Eye (tissue), 1 donor: ENCODE data around the gene PTPN2.
"Not testable (repeated sequence)": the region's sequence is repeated elsewhere in the genome, so short reads cannot be mapped to it uniquely, and the experiment has no call there.

Experiments
- DNase-seq: peaks from one replicate; pipeline ENCODE4 v3.0.0-alpha.2; 2015

PTPN2 gene

DNA sequence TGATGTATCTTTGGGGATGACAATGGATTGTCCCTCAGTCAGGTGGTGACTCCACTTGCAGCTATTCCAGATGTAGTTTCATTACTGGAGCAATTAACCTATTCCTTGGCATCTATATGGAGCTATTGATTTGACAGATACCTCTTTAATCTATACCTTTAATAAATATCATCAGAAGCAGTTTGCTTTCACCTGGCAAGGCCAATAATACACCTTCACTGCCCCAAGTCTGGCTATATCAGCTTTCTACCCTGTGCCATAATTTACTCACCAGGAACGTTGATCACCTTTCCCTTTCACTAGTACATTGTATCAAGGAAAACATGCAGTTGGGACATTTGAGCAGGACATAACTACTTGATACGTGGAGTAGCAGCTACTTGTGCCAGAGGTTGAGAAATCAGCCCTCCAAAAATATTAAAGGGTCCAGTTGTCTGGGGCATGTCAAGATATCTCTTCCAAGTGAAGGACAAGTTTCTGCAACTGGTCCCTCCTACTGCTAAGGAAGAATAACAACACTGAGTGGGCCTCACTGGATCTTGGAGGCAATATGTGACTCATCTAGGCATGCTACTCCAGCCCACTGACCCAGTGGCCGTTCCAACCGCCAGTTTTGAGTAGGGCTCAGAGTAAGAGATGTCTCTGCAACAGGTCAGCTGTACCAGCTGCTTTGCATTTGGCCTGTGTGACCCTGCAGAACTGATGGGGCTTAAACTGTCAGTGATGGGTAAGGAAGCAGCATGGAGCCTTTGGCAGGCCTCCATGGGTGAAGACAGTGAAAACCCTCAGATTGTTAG is 114.2 kb downstream of the PTPN2 start:
- DNase-seq = no peak

DNA sequence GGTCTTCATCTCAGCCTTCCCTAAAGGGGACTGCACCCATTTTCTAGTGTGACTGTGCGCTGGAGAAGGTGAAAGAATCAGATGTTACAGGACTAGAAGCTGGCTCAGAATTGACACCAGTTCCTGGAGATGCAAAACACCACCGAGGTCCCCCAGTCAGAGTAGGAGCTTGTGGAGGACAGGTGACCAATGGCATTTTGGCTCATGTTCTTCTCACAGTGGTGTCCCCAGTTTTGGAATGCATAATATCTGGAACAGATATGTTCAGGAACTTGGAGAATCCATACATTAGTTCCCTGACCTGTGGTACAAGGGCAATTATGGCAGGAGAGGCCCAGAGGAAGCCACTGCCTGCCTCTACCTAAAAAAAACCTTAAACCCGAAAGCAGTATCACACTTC is 114.9 kb downstream of the PTPN2 start:
- DNase-seq = no peak

DNA sequence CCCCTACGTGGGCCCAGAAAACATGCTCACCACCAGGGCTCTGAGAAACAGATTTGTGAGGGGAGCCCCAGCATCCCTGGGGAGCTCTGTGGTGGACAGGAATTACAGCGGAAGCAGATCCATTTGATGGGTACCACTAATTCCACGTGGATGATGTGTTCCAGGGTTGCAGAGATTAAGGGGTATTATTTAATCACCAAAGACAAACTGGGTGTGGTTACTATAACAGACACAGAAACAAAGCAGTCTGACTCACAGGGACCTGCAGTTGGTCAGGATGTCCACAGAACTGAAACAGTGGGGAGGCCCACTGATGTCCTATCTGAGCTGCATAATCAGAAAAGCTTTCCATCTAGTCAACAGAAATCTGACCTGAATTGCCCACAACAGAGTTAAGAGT is 115.4 kb downstream of the PTPN2 start:
- no peak for DNase-seq

- DNase-seq = no peak
Measured at GRCh38 chr18:12767580-12768155, 116.4 kb downstream of the PTPN2 start.

GRCh38 chr18:12766986-12767433 is 117.0 kb downstream of the PTPN2 start:
- DNase-seq = no peak

GRCh38 chr18:12765586-12765985 is 118.5 kb downstream of the PTPN2 start:
- DNase-seq = no peak

GRCh38 chr18:12765126-12765525 is 118.9 kb downstream of the PTPN2 start:
- DNase-seq = no peak

GRCh38 chr18:12758566-12758965 is 125.5 kb downstream of the PTPN2 start:
- not testable (repeated sequence) for DNase-seq

- not testable (repeated sequence) for DNase-seq
Measured at GRCh38 chr18:12756619-12757239, 127.3 kb downstream of the PTPN2 start.

- not testable (repeated sequence) for DNase-seq
Measured at GRCh38 chr18:12755606-12756005, 128.4 kb downstream of the PTPN2 start.

DNA sequence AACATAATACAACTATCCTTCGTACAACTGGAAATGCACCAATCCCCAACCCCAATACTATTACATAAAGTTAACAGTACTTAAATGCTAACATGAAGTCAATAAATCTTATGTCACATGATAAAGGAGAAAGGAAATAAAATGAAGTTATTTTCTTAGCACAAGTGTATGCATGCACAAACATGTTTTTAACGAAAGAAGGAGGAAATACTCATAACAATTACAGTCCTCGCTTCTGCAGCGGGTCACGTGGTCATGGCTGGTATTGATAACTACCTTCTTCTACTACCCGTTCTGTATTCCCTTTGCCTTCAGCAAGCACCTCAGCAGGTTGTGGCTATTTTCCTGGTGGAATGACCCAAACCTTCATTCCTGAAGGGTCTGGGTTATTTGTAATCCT is 129.5 kb downstream of the PTPN2 start:
- no peak for DNase-seq

- no peak for DNase-seq
Measured at GRCh38 chr18:12751891-12752290, 132.1 kb downstream of the PTPN2 start.

DNA sequence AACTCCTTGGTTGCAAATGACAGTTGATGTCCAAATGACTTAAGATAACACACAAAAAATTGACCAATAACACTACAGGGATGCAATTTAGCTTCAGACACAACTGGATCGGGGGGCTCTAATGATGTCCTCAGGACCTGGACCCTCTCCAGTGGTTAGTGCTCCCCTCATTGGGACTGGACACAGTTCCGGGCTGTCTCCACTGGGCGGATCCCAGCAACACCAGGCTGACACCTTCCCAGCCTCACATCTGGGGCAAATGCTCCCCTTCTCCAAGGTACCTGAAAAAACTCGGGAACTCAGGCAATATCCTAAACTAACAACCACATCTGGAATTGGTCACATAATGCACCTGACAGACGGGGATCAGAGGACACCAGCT is 132.5 kb downstream of the PTPN2 start:
- DNase-seq = no peak

DNA sequence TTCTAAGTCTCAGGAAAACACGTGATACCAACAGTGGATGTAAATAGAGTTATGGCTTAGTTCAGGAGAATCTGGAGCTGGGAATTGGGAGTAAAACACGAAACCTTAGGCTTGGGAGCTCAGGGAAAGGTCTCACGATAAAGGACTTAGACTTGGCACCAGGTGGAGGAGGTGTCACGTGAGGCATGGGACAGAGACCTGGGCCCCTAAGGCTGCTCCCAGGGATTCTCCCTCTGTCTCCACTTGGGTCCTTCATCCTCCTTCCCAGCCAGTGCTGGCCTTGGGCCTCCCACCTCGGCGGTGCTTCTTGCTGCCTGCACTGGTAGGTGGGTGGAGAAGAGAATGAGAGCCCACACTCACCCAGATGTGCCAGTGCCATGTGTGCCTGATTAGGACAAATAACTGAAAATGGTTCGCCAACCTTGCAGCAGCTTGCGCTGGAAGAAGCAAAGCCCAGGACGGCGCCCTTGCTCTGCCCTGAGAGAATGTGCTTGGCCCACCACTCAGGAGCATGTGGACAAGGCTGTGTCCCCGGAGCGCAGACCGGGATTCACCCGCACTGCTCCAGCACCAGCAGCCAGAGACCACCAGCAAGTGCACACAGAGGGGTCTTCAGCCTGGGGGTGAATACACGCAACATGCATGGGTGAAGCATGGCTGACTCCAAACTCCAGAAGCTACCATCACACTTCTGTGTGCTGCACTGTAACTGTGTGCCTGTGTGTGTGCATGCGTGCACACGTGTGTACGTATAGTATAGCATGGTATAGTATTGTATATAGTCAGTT is 133.1 kb downstream of the PTPN2 start:
- no peak for DNase-seq

- DNase-seq = no peak
Measured at GRCh38 chr18:12750076-12750714, 133.8 kb downstream of the PTPN2 start.

DNA sequence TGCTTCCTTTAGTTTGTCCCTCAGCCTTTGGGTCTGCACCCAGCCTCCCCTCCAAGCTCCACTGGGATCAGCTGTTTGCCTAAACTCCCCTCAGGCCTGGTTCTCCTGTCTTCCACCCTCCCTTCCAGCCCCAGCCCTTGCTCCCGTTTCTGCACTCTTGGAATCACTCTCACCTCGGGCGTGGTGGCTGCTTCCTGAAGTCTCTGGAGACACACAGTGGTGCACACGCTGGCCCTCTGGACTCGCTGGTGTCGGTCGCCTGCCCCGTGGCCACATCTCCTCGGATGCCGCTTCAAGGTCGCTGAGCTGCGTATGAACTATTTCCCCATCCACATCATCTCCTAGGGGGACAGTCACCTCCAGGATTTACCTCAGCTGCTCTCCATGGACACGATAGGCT is 134.9 kb downstream of the PTPN2 start:
- DNase-seq = no peak

- DNase-seq = no peak
Measured at GRCh38 chr18:12748671-12749070, 135.4 kb downstream of the PTPN2 start.

GRCh38 chr18:12747530-12748315 is 136.3 kb downstream of the PTPN2 start:
- no peak for DNase-seq

GRCh38 chr18:12745095-12745795 is 138.8 kb downstream of the PTPN2 start:
- DNase-seq = no peak

DNA sequence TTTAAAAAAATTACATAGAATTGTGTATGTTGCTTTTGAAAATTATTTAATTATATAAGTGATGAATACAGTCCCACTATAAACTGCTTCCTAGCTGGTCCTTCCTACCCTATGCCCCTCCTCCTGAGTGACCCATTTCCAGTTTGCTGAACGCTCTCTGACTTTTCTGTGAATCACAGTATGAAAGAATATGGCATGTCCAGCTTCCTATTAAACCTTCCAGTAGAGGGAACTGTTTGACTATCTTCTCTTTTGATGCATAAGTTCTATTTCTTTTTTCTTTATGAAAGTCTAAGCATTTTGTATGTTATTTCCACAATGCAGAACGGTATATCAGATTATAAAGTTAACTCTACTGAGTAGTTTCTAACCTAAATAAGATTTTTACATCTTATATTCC is 139.9 kb downstream of the PTPN2 start:
- peak; percentile 47 for DNase-seq

GRCh38 chr18:12742453-12742852 is 141.6 kb downstream of the PTPN2 start:
- DNase-seq = no peak
